ENCODE results near the gene ZBTB1.

ZBTB1 gene, protein sequence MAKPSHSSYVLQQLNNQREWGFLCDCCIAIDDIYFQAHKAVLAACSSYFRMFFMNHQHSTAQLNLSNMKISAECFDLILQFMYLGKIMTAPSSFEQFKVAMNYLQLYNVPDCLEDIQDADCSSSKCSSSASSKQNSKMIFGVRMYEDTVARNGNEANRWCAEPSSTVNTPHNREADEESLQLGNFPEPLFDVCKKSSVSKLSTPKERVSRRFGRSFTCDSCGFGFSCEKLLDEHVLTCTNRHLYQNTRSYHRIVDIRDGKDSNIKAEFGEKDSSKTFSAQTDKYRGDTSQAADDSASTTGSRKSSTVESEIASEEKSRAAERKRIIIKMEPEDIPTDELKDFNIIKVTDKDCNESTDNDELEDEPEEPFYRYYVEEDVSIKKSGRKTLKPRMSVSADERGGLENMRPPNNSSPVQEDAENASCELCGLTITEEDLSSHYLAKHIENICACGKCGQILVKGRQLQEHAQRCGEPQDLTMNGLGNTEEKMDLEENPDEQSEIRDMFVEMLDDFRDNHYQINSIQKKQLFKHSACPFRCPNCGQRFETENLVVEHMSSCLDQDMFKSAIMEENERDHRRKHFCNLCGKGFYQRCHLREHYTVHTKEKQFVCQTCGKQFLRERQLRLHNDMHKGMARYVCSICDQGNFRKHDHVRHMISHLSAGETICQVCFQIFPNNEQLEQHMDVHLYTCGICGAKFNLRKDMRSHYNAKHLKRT

DNA sequence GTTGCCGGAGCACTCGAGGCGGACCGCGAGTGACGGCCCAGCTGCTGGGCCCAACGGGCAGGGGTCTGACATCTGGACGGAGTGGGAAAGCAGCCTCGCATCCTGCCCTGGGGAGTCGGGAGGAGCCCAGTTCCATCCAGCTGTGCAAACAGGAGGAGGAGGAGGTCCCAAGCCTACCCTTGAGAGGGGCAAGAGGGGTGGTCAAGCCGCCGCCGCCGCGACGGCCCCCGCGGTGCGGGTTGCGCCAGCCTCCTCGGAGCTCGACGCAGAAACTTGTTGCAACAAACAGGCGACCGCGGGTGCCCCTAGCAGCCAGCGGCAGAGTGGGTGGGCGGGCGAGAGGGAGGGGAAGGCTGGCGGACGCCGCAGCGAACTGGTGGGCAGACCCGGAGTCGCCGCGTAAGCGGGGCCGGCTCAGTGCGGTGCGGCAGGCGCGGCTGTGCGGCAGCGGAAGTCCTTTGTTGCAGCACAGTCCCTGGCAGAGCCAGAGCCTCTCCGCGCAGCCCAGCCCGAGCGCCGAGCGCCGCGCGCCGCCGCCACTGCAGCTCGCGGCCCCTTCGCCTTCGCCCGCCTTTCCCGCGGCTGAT is at the start of gene ZBTB1:
ZBTB1 (plus strand) TSS at position 461 of the 587 bp plus-strand sequence. CDS start 16,735 bp downstream, outside the sequence.
- Histone ChIP-seq H3K9me3 (ENCODE audit: control insufficient read depth, insufficient read depth, low read length) (no peaks in the 10 kb centered on the region), H3K27me3 (ENCODE audit: control insufficient read depth, insufficient read depth, low read length) (no peaks in the 10 kb centered on the region), H3K4me1 (ENCODE audit: control insufficient read depth, insufficient read depth, low read length) (peaks cover 2% of the 10 kb centered on the region), H3K4me3 (ENCODE audit: low read length) (peak within 1 kb of the TSS; percentile 78), H3K36me3 (ENCODE audit: control insufficient read depth, insufficient read depth, low read length) (no peaks in the 10 kb centered on the region), H3K27ac (ENCODE audit: low read length) (no peak within 1 kb of the TSS)
- no CpG with 5 or more reads among the region's 63 CpGs for whole genome bisulfite sequencing (ENCODE audit: insufficient coverage, insufficient read length)
- peak; percentile 41 for DNase-seq (ENCODE audit: low read depth, low spot score)

- Histone ChIP-seq H3K36me3 (ENCODE audit: control insufficient read depth, insufficient read depth, low read length) (peaks cover 12% of the 10 kb centered on the region; the same call in 1 of the 2 replicates), H3K27ac (ENCODE audit: low read length) (no peak overlapping the region), H3K27me3 (ENCODE audit: control insufficient read depth, insufficient read depth, low read length) (no peaks in the 10 kb centered on the region), H3K9me3 (ENCODE audit: control insufficient read depth, insufficient read depth, low read length) (no peaks in the 10 kb centered on the region), H3K4me3 (ENCODE audit: low read length) (no peak overlapping the region), H3K4me1 (ENCODE audit: control insufficient read depth, insufficient read depth, low read length) (no peaks in the 10 kb centered on the region)
- no peak for DNase-seq (ENCODE audit: low read depth, low spot score)
- no CpG with 5 or more reads among the region's 4 CpGs for WGBS (ENCODE audit: insufficient coverage, insufficient read length)
Measured at GRCh38 chr14:64459405-64460136, 45.0 kb upstream of the ZBTB1 start.

GRCh38 chr14:64461221-64461620 is 43.3 kb upstream of the ZBTB1 start:
- no CpG with 5 or more reads among the region's 3 CpGs for WGBS (ENCODE audit: insufficient coverage, insufficient read length)
- no peak for DNase-seq (ENCODE audit: low read depth, low spot score)
- Histone ChIP-seq H3K27me3 (ENCODE audit: control insufficient read depth, insufficient read depth, low read length) (no peaks in the 10 kb centered on the region), H3K4me1 (ENCODE audit: control insufficient read depth, insufficient read depth, low read length) (0 out of 2 replicates have a peak, but pooled peaks cover 1% of the 10 kb centered on the region), H3K27ac (ENCODE audit: low read length) (no peak overlapping the region), H3K9me3 (ENCODE audit: control insufficient read depth, insufficient read depth, low read length) (no peaks in the 10 kb centered on the region), H3K36me3 (ENCODE audit: control insufficient read depth, insufficient read depth, low read length) (peaks cover 2% of the 10 kb centered on the region; the same call in 1 of the 2 replicates), H3K4me3 (ENCODE audit: low read length) (no peak overlapping the region)

- Histone ChIP-seq H3K27ac (ENCODE audit: low read length) (no peak overlapping the region), H3K36me3 (ENCODE audit: control insufficient read depth, insufficient read depth, low read length) (peaks cover 2% of the 10 kb centered on the region; the same call in 1 of the 2 replicates), H3K4me1 (ENCODE audit: control insufficient read depth, insufficient read depth, low read length) (0 out of 2 replicates have a peak, but pooled peaks cover 1% of the 10 kb centered on the region), H3K9me3 (ENCODE audit: control insufficient read depth, insufficient read depth, low read length) (no peaks in the 10 kb centered on the region), H3K27me3 (ENCODE audit: control insufficient read depth, insufficient read depth, low read length) (no peaks in the 10 kb centered on the region), H3K4me3 (ENCODE audit: low read length) (no peak overlapping the region)
- no peak for DNase-seq (ENCODE audit: low read depth, low spot score)
- no CpG with 5 or more reads among the region's 2 CpGs for WGBS (ENCODE audit: insufficient coverage, insufficient read length)
Measured at GRCh38 chr14:64463195-64463594, 41.4 kb upstream of the ZBTB1 start.

DNA sequence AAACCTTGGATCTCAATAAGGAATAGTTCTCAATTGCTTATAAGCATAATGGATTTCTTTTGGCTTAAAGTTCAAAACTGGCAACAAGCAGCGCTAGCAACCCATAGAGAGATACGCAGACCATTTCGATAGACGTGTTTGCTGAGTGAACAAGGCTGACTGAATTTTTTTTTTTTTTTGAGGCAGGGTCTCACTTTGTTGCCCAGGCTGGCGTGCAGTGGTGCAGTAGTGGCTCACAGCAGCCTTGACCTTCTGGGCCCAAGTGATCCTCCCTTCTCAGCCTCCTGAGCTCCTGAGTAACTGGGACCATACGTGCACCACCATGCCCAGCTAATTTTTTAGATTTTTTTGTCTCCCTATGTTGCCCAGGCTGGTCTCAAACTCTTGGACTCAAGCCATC is 40.7 kb upstream of the ZBTB1 start:
- H3K9me3 ChIP-seq (ENCODE audit: control insufficient read depth, insufficient read depth, low read length) = no peaks in the 10 kb centered on the region
- H3K4me3 ChIP-seq (ENCODE audit: low read length) = no peak overlapping the region
- peaks cover 2% of the 10 kb centered on the region; the same call in 1 of the 2 replicates for H3K36me3 ChIP-seq (ENCODE audit: control insufficient read depth, insufficient read depth, low read length)
- no peaks in the 10 kb centered on the region for H3K27me3 ChIP-seq (ENCODE audit: control insufficient read depth, insufficient read depth, low read length)
- no peak for DNase-seq (ENCODE audit: low read depth, low spot score)
- H3K27ac ChIP-seq (ENCODE audit: low read length) = no peak overlapping the region
- WGBS (ENCODE audit: insufficient coverage, insufficient read length) = no CpG with 5 or more reads among the region's 6 CpGs
- H3K4me1 ChIP-seq (ENCODE audit: control insufficient read depth, insufficient read depth, low read length) = 0 out of 2 replicates have a peak, but pooled peaks cover 1% of the 10 kb centered on the region

GRCh38 chr14:64464651-64465050 is 39.9 kb upstream of the ZBTB1 start:
- no CpG with 5 or more reads among the region's 6 CpGs for WGBS (ENCODE audit: insufficient coverage, insufficient read length)
- DNase-seq (ENCODE audit: low read depth, low spot score) = peak; percentile 18
- no peak overlapping the region for H3K27ac ChIP-seq (ENCODE audit: low read length)

GRCh38 chr14:64465191-64465822 is 39.3 kb upstream of the ZBTB1 start, which contains the start of gene AKAP5:
AKAP5 (plus strand) TSS chr14:64465499; CDS start chr14:64468395, 2,896 bp downstream.
- H3K9me3 ChIP-seq (ENCODE audit: control insufficient read depth, insufficient read depth, low read length) = no peaks in the 10 kb centered on the region
- no CpG with 5 or more reads among the region's 74 CpGs for WGBS (ENCODE audit: insufficient coverage, insufficient read length)

More at GRCh38 chr14:64464651-64465050, 39.9 kb upstream of the ZBTB1 start:
- H3K9me3 ChIP-seq (ENCODE audit: control insufficient read depth, insufficient read depth, low read length) = no peaks in the 10 kb centered on the region
- H3K27me3 ChIP-seq (ENCODE audit: control insufficient read depth, insufficient read depth, low read length) = no peaks in the 10 kb centered on the region
- 0 out of 2 replicates have a peak, but pooled peaks cover 1% of the 10 kb centered on the region for H3K4me1 ChIP-seq (ENCODE audit: control insufficient read depth, insufficient read depth, low read length)
- no peaks in the 10 kb centered on the region; the same call in 1 of the 2 replicates for H3K36me3 ChIP-seq (ENCODE audit: control insufficient read depth, insufficient read depth, low read length)
- peak overlapping the region; percentile 50; the same call in 1 of the 2 replicates for H3K4me3 ChIP-seq (ENCODE audit: low read length)

DNA sequence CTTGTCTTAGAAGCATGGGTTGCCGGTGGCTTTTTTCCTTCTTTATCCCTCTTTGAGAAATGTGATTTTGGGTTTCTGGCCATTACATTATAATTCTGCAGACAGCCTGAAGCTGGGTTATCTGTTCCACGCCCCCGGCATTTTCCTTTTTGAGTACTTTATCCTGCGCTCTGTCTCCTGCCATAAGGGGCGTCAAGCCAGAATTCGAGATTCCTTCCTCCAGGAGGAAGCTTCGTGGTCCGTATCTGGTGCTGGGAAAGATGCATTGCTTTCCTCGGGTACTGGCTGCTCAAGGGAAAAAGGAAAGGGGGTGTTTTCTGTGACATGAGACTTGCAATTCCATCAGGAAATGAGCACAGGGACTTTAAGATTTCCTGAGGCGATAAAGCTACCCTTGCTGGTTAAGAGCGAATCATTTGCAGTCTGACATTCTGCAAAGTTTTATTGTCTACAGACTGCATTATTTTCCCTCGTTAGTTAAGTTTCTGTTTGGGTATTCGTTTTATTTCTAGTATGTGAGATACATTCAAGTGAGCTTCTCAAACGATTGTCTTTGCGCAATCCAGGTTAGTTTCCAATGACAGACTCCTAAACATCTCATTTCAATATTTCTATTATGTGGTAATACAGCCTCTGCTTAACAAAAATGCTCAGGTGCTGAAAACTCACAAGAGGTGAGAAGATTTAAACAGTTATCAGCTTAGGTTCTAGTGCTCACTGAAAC is 38.6 kb upstream of the ZBTB1 start:
- H3K27ac ChIP-seq (ENCODE audit: low read length) = no peak overlapping the region
- H3K4me1 ChIP-seq (ENCODE audit: control insufficient read depth, insufficient read depth, low read length) = 0 out of 2 replicates have a peak, but pooled peaks cover 1% of the 10 kb centered on the region
- H3K36me3 ChIP-seq (ENCODE audit: control insufficient read depth, insufficient read depth, low read length) = no peaks in the 10 kb centered on the region; the same call in 1 of the 2 replicates
- peak overlapping the region; percentile 50; the same call in 1 of the 2 replicates for H3K4me3 ChIP-seq (ENCODE audit: low read length)
- no peaks in the 10 kb centered on the region for H3K9me3 ChIP-seq (ENCODE audit: control insufficient read depth, insufficient read depth, low read length)
- no peaks in the 10 kb centered on the region for H3K27me3 ChIP-seq (ENCODE audit: control insufficient read depth, insufficient read depth, low read length)
- peak; percentile 25 for DNase-seq (ENCODE audit: low read depth, low spot score)
- WGBS (ENCODE audit: insufficient coverage, insufficient read length) = no CpG with 5 or more reads among the region's 15 CpGs

More at GRCh38 chr14:64465191-64465822, 39.3 kb upstream of the ZBTB1 start, which contains the start of gene AKAP5:
- H3K27ac ChIP-seq (ENCODE audit: low read length) = no peak within 1 kb of the TSS
- no peaks in the 10 kb centered on the region for H3K27me3 ChIP-seq (ENCODE audit: control insufficient read depth, insufficient read depth, low read length)
- peak; percentile 27 for DNase-seq (ENCODE audit: low read depth, low spot score)
- H3K4me3 ChIP-seq (ENCODE audit: low read length) = peak within 1 kb of the TSS; percentile 50; the same call in 1 of the 2 replicates
- 0 out of 2 replicates have a peak, but pooled peaks cover 1% of the 10 kb centered on the region for H3K4me1 ChIP-seq (ENCODE audit: control insufficient read depth, insufficient read depth, low read length)
- H3K36me3 ChIP-seq (ENCODE audit: control insufficient read depth, insufficient read depth, low read length) = no peaks in the 10 kb centered on the region; the same call in 1 of the 2 replicates

- Histone ChIP-seq H3K4me1 (ENCODE audit: control insufficient read depth, insufficient read depth, low read length) (0 out of 2 replicates have a peak, but pooled peaks cover 1% of the 10 kb centered on the region), H3K4me3 (ENCODE audit: low read length) (no peak overlapping the region), H3K36me3 (ENCODE audit: control insufficient read depth, insufficient read depth, low read length) (no peaks in the 10 kb centered on the region; the same call in 1 of the 2 replicates), H3K9me3 (ENCODE audit: control insufficient read depth, insufficient read depth, low read length) (no peaks in the 10 kb centered on the region), H3K27me3 (ENCODE audit: control insufficient read depth, insufficient read depth, low read length) (no peaks in the 10 kb centered on the region), H3K27ac (ENCODE audit: low read length) (no peak overlapping the region)
- no peak for DNase-seq (ENCODE audit: low read depth, low spot score)
- no CpG with 5 or more reads among the region's 3 CpGs for whole genome bisulfite sequencing (ENCODE audit: insufficient coverage, insufficient read length)
Measured at GRCh38 chr14:64467101-64467500, 37.5 kb upstream of the ZBTB1 start.

All from iPS DF 6.9 (cell line).